Large intestine (tissue), 3 donors: ENCODE measurements around the gene GPR17. TPM values are rescaled to one million over a fixed set of nuclear protein-coding genes. Genes with fewer than 3 reads are reported as not detected.

Experiments used
- DNase-seq, 2 donors: peaks; one replicate each; pipeline versions ENCODE4 v3.0.0 to v3.0.0-alpha.2; 2013
- H3K27ac ChIP-seq: one replicate; pipeline ENCODE4 v1.5.1; 2013; ENCODE audit warnings: low read length
- H3K27me3 ChIP-seq: 2 replicates; pipeline ENCODE4 v1.6.1; 2013; ENCODE audit warnings: low read length; ENCODE audit not compliant: control insufficient read depth, insufficient read depth
- H3K36me3 ChIP-seq: 2 replicates; pipeline ENCODE4 v1.6.1; 2013; ENCODE audit warnings: low read length; ENCODE audit not compliant: control insufficient read depth, insufficient read depth
- H3K4me1 ChIP-seq: one replicate; pipeline ENCODE4 v1.6.1; 2013; ENCODE audit warnings: low read length; ENCODE audit not compliant: control insufficient read depth, insufficient read depth
- H3K4me3 ChIP-seq: one replicate; pipeline ENCODE4 v1.5.1; 2013; ENCODE audit warnings: low read length
- H3K9me3 ChIP-seq: one replicate; pipeline ENCODE4 v1.6.1; 2013; ENCODE audit warnings: mild to moderate bottlenecking, low read depth, low read length, moderate library complexity; ENCODE audit not compliant: control insufficient read depth
- WGBS: methylation state at CpG from one replicate; pipeline ENCODE4 v1.1.5; 2013; ENCODE audit warnings: low lambda C conversion rate; ENCODE audit not compliant: insufficient coverage; 5-methylcytosine and 5-hydroxymethylcytosine counted together
- polyA plus RNA-seq: library from polyadenylated mRNA; unstranded; fragments of 120-200 nt; gene quantifications from one replicate; pipeline ENCODE4 v1.2.1, GENCODE V29; 2013

Gene GPR17
- polyA plus RNA-seq, 1 donor, result 1.5 TPM

DNA sequence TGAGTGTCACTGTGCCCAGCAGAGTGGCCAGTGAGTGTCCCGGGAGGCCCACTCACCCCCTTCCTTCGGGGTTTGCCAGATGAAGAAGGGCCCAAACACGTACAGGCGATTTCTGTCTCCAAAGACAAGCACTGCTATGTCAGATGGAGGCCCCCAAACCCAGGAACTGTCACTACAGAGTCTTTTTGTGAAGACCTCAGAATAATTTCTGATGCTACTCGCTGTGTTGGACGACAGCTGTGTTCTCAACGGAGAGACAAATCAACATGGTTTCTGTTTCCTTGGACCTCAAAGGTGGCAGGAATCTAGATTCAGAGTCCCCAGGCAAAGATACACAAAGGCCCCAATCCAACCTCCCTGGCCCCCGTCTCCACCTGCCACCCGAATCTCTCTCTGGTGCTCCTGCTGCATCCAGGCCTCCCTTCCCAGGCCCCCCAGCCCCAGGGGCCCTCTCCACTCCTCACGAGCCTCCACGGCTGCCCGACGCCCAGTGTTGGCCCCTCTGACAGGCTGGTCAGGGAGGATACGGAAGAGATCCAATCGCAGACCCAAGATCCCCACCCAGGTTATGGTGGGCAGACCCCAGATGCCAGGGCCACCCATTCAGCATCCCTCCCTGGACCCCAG lies 2.4 kb upstream of the GPR17 start:
- H3K4me3 ChIP-seq, result no peak overlapping the region
- peaks cover 8% of the 10 kb centered on the region for H3K36me3 ChIP-seq
- no peaks in the 10 kb centered on the region for H3K27me3 ChIP-seq
- peaks cover 15% of the 10 kb centered on the region for H3K4me1 ChIP-seq
- DNase-seq, result no peak
- no peak overlapping the region for H3K27ac ChIP-seq
- no CpG with 5 or more reads among the region's 15 CpGs for WGBS
- H3K9me3 ChIP-seq, result no peaks in the 10 kb centered on the region

DNA sequence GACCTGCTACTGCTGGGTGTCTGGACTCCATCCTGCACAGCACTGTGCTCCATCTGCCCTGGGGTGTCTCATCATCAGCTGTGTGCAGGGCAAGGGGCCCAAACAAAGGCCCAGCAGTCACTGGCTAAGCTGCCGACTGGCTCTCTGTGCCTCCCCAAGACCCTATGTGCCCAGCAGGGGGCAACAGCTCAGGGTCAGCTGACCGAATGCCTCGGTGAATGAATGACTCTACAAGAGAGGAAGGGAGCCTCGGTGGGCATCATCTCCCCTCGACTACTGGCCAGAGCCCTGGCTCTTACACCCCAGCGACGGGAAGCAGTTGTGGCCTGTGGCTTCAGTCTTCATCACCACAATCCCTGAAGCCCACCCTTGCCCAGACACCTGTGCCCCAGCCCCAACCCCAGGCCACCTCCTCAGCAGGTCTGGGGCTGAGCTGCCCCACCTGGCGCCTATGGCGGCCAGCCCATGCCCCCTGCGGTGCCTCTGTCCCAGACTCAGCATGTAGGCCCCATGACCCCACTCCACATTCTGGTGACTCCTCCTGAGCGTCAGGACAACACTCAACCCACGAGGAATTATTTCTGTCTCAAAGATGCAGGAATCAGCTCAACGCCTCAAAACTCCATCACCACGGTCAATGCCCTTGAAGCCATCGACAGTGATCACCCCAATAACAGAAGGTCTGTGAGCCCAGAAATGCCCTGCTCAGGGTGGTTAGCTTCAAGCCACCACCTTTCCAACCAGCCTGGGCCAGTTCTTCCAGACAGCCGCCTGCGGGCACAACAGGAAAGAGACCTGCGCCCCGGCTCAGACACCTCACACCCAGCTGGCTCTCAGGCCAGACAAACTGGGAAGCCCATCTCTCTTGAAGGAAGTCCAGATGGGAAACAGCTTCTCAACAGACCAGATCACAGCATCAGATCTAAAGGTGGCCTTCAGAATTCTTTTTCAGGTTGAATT lies 1.6 kb upstream of the GPR17 start:
- H3K27me3 ChIP-seq, result no peaks in the 10 kb centered on the region
- no peaks in the 10 kb centered on the region for H3K9me3 ChIP-seq
- no peak overlapping the region for H3K4me3 ChIP-seq
- WGBS, result no CpG with 5 or more reads among the region's 19 CpGs
- no peaks in the 10 kb centered on the region for H3K36me3 ChIP-seq
- H3K27ac ChIP-seq, result no peak overlapping the region
- no peak for DNase-seq
- H3K4me1 ChIP-seq, result peaks cover 15% of the 10 kb centered on the region

DNA sequence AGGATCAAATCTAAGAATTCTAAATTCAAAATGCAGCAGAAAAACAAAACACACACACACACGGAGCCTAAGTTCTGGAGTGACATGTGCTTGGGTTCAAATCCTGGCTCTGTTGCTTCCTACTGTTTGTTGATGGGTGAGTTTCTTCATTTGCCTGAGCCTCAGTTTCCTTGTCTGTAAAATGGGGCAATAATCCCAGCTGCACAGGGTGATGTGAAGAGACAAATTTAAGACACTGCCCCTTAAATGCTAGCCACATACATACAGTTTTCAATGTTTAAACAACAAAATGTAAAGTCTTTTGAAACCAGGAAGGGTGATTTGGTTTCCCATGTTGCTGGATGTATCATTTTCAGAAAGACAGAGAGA lies 943 bp upstream of the GPR17 start:
- no peak for DNase-seq
- Histone ChIP-seq H3K4me3 (no peak overlapping the region), H3K4me1 (peaks cover 9% of the 10 kb centered on the region), H3K9me3 (no peaks in the 10 kb centered on the region), H3K36me3 (no peaks in the 10 kb centered on the region), H3K27ac (no peak overlapping the region), H3K27me3 (no peaks in the 10 kb centered on the region)
- no CpG with 5 or more reads among the region's 1 CpG for WGBS

DNA sequence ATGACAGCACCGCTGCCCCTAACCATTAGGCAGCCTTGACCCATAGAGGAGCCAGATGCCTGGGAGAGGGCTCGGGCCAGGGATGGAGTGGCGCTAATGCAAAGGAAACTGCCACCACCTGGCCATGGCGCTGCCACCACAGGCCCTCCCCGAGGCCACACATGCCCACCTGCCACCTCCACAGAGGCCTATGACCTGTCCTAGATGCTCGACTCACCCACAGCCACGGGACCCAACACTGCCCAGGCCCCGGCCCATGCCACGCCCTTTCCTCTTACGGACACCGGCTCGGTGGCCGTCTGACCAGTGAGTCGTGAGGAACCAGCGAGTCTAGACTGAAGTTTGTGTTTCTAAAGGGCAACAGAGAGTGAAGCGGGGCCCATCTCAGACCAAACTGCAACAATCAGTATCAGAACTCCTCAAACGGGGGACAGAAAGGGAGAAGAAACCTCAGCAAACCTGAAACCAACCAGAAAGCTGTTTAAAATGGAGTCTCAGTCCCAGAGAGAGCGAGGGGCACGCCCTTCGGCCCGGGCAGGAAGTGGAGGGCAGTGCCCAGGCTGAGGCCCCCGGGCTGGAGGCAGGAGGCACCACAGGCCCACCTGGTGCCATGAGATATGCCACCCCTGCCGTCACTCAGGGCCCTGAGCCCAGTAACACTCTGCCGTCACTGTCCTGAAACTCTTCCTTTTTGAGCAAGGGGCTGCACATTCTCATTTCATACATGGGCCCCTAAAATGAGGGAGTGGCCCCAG lies 711 bp downstream of the GPR17 start:
- H3K27ac ChIP-seq, result no peak overlapping the region

DNA sequence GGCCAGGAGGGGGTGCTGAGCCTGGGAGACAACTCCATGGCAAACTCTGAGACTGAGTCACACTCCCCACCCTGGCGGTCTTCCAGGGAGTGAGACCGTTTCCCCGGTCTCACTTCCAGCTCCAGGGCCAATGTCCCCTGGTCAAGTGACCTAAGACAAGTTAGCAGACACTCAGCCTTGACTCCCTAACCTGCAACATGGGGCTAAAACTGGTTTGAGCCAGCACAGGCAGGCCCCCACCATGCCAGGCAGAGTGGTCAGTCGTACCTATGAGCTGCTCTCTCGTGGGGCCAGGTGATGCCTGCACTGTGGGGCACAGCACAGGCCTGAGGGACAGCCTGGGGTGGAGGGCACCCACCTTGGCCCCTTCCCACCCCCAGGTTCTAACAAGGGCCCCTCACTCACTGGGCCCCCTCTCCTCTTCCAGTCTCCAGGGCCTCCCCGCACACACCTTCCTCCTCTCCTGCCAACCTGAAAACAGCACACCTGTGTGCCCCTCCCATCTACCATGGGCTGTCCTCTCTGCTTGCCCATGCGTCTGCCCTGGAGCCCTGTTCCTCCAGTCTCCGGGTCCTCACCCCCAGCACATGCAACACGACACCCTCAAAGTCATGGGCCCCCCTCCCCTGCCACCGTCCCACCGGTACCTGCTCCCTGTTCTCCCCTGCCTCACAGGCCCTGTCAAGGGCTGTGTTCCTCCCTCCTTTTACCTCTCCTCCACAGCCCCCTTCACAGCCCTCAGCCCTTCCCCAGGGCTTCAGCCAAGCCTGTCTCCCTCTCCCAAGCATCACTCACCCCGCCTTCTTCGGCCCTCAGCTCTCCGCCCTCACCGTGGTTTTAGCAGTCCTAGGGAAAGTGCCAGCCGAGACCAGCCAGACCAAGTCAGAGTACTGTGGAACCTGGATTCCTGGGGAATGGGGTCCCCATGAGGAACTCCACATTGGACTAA lies 1.6 kb downstream of the GPR17 start:
- no peak overlapping the region for H3K4me3 ChIP-seq
- 100% methylated on average over 1 of the region's 16 CpGs for WGBS

More for the DNA sequence above, 711 bp downstream of the GPR17 start:
- Histone ChIP-seq H3K4me1 (peaks cover 3% of the 10 kb centered on the region), H3K9me3 (peaks cover 2% of the 10 kb centered on the region), H3K4me3 (no peak overlapping the region), H3K36me3 (no peaks in the 10 kb centered on the region), H3K27me3 (no peaks in the 10 kb centered on the region)
- DNase-seq, result no peak
- WGBS, result no CpG with 5 or more reads among the region's 24 CpGs

DNA sequence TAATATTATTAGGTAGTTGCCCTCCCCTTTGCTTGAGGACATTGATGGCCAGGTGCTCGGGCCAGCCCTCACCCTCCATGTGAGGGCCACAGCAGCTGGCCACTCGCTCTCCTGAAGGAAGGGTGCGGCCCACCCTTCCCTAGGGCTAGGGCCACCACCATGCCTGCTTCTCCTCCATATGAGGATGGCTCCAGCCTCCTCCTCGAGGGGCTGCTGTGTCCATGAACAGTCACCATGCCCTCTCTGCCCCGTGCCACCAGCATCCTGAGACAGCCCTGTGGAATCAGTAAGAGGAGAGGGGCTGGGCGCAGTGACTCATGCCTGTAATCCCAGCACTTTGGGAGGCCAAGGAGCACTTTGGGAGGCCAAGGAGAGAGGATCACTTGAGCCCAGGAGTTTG lies 2.4 kb downstream of the GPR17 start:
- H3K4me3 ChIP-seq, result no peak overlapping the region
- peaks cover 2% of the 10 kb centered on the region for H3K9me3 ChIP-seq
- WGBS, result no CpG with 5 or more reads among the region's 6 CpGs
- no peaks in the 10 kb centered on the region for H3K36me3 ChIP-seq
- no peak overlapping the region for H3K27ac ChIP-seq
- peaks cover 3% of the 10 kb centered on the region for H3K4me1 ChIP-seq
- H3K27me3 ChIP-seq, result no peaks in the 10 kb centered on the region
- DNase-seq, result no peak

More for the DNA sequence above, 1.6 kb downstream of the GPR17 start:
- H3K4me1 ChIP-seq, result peaks cover 3% of the 10 kb centered on the region
- H3K9me3 ChIP-seq, result peaks cover 2% of the 10 kb centered on the region
- H3K27ac ChIP-seq, result no peak overlapping the region
- H3K27me3 ChIP-seq, result no peaks in the 10 kb centered on the region
- no peaks in the 10 kb centered on the region for H3K36me3 ChIP-seq
- no peak for DNase-seq

DNA sequence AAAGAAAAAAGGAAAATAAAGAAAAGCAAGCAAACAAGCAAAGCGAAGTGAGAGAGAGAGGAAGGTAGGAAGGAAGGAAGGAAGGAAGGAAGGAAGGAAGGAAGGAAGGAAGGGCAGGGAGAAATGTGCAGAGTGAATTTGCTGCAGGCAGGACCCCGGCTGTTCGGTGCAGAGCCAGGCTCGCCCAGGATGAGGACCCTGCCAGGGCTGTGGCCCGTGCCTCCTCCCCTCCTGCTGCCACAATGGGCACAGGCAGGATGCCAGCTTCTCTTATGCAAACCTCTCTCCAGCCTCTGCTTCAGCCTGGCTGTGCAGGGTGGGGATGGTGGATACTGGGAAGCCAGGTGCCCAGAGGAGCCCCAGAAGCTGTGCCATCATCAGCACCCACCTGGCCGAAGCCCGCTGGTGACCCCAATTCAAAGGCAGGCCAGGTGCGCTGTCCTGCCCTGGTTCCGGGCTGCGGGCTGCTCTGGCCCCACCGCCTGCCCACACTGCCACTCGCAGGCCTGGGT lies 3.2 kb downstream of the GPR17 start:
- Histone ChIP-seq H3K9me3 (peaks cover 2% of the 10 kb centered on the region), H3K4me1 (peaks cover 3% of the 10 kb centered on the region), H3K36me3 (no peaks in the 10 kb centered on the region), H3K27ac (no peak overlapping the region), H3K27me3 (no peaks in the 10 kb centered on the region), H3K4me3 (no peak overlapping the region)
- 100% methylated on average over 1 of the region's 12 CpGs for WGBS
- no peak for DNase-seq

DNA sequence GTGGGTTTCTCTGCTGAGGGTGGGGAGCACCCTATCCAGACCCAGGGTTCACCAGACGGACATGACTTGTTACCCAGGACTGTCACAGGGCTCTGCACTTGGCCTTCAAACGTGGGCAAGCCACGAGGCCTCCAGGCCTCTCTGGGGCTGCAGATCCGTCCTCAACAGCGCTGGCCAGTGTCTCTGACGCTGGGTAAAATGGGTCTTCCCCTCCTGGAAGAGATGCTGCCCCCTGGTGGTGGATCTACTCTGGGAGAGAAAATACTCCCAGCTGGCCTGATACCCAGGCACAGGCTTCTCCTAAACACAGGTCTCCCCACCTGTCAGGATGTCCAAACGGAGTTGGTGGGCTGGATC lies 3.7 kb downstream of the GPR17 start:
- H3K27me3 ChIP-seq, result no peaks in the 10 kb centered on the region
- peaks cover 2% of the 10 kb centered on the region for H3K9me3 ChIP-seq
- H3K36me3 ChIP-seq, result no peaks in the 10 kb centered on the region
- WGBS, result no CpG with 5 or more reads among the region's 7 CpGs
- no peak overlapping the region for H3K4me3 ChIP-seq
- peak; percentile 59 to 65 for DNase-seq
- no peak overlapping the region for H3K27ac ChIP-seq
- peaks cover 3% of the 10 kb centered on the region for H3K4me1 ChIP-seq

DNA sequence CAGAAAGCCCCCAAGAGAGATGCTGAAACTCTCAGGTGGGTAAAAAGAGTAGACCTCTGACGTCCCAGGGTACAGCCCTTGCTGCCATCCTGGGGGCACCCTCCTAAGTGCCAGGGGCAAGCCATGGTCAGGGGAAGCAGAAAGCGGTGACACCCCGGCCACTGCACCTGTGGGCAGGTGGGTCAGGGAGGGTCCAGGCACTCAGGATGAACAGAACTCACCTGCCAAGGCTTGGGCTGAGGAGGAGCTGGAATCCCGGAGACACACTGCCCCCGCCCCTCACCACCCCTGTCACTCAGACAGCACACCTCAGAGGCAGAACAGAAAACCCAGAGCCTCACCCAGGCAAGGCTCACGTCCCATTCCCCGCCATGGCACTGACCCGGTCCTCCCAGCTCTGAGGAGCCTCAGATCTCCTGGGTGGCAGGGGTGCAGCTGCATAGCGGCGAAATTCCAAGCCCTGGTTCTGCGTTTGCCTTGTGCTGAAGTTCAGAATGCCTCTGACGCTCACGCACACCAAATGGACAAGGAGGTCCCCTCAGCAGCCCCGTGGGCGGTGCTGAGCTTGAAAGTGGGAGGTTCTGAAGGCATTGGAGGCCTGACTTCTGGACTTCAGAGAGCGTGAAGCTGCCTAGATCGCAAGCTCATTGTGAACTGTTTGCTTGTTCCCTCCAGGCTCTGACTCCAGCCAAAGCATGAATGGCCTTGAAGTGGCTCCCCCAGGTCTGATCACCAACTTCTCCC lies 4.3 kb downstream of the GPR17 start:
- Histone ChIP-seq H3K4me1 (peaks cover 3% of the 10 kb centered on the region), H3K9me3 (peaks cover 2% of the 10 kb centered on the region), H3K36me3 (no peaks in the 10 kb centered on the region), H3K27ac (no peak overlapping the region), H3K27me3 (no peaks in the 10 kb centered on the region), H3K4me3 (no peak overlapping the region)
- DNase-seq, result no peak
- no CpG with 5 or more reads among the region's 17 CpGs for WGBS
